GM19351 (cell line): Measurements from ENCODE around the gene GATAD2A.
A peak's percentile ranks its signal among the peaks of the same experiment; 100 is the strongest.
"Not testable (repeated sequence)": the region's sequence is repeated elsewhere in the genome, so short reads cannot be mapped to it uniquely, and the experiment has no call there.

Source experiments
- ATAC-seq: cut with Tn5 transposase; IDR thresholded peaks from one replicate; pipeline ENCODE4 v1.9.1; 2021; ENCODE audit warnings: mild to moderate bottlenecking, moderate library complexity; ENCODE audit not compliant: unreplicated experiment

Gene GATAD2A

GRCh38 chr19:19445911-19446361 is 40.5 kb downstream of the GATAD2A start:
- peak; percentile 56 for ATAC-seq

- ATAC-seq = no peak
These were observed 41.4 kb downstream of the GATAD2A start for GRCh38 chr19:19446655-19447437.

- no peak for ATAC-seq
These were observed 42.2 kb downstream of the GATAD2A start for GRCh38 chr19:19447536-19448237.

GRCh38 chr19:19448238-19448544 is 42.7 kb downstream of the GATAD2A start:
- no peak for ATAC-seq

- peak; percentile 69 for ATAC-seq
These were observed 46.2 kb downstream of the GATAD2A start for GRCh38 chr19:19451429-19452242.

- no peak for ATAC-seq
These were observed 47.0 kb downstream of the GATAD2A start for GRCh38 chr19:19452243-19453124.

- ATAC-seq = no peak
These were observed 47.6 kb downstream of the GATAD2A start for GRCh38 chr19:19453125-19453454.

- ATAC-seq = not testable (repeated sequence)
These were observed 49.9 kb downstream of the GATAD2A start for GRCh38 chr19:19455166-19455919.

- ATAC-seq = no peak
These were observed 52.2 kb downstream of the GATAD2A start for GRCh38 chr19:19457671-19458070.

- ATAC-seq = no peak
These were observed 52.8 kb downstream of the GATAD2A start for GRCh38 chr19:19458110-19458816.

GRCh38 chr19:19459073-19459472 is 53.6 kb downstream of the GATAD2A start:
- no peak for ATAC-seq

- ATAC-seq = no peak
These were observed 54.3 kb downstream of the GATAD2A start for GRCh38 chr19:19459707-19460251.

- no peak for ATAC-seq
These were observed 54.8 kb downstream of the GATAD2A start for GRCh38 chr19:19460258-19460731.

- ATAC-seq = no peak
These were observed 55.3 kb downstream of the GATAD2A start for GRCh38 chr19:19460761-19461265.

GRCh38 chr19:19461306-19461670 is 55.8 kb downstream of the GATAD2A start:
- no peak for ATAC-seq

GRCh38 chr19:19461671-19462622 is 56.5 kb downstream of the GATAD2A start:
- ATAC-seq = no peak

- ATAC-seq = no peak
These were observed 58.1 kb downstream of the GATAD2A start for GRCh38 chr19:19463348-19464117.
